Measurements from ENCODE around the gene CACNB2. TPM values are rescaled to one million over a fixed set of nuclear protein-coding genes. Genes with fewer than 3 reads are reported as not detected.

Gene CACNB2
- total and polyA plus RNA-seq, 2 of the 13 experiments (the other 11 are each of a cell fraction or from before 2014, with no cell fraction given), result not detected

DNA sequence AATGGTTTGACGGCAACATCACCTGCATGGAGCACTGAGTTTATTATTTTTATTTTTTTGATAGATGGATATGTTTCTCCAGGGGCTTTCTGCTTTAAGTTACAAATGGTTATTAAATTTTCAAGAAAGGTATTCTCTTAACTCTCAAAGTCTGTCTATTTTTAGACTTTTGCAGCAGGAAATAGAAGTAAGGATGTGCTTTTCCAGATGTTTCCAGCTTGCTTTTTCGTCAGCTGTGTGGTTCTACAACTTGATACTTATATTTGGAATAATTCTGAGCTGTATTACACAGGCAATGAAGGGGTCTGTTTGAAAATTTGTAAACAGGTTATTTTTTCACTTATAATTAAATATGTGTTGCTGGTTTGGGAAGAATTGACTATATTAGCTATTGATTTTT lies 69.0 kb downstream of the CACNB2 start:
- no peak for ATAC-seq
- FAIRE-seq, result no peak
- POLR2A ChIA-PET, result no interaction called here

More for the DNA sequence above, 69.0 kb downstream of the CACNB2 start:
- CTCF ChIA-PET (ENCODE audit: low intra/inter-chr PET ratio, low total read pairs), result no interaction called here
- Histone ChIP-seq H4K20me1 (ENCODE audit: insufficient read depth, low read length) (no peaks in the 10 kb centered on the region), H3K4me3 (replicated peaks in 1 of 3; ENCODE audit: insufficient read depth in 1 of 3, low read depth in 2 of 3, low read length in 3 of 3) (no peak overlapping the region), H3K36me3 (replicated peaks in 1 of 2; ENCODE audit: control insufficient read depth in 1 of 2, insufficient read depth in 2 of 2, low read length in 2 of 2) (no peaks in the 10 kb centered on the region), H3K9me3 (ENCODE audit: low read length) (no peaks in the 10 kb centered on the region), H3K4me2 (ENCODE audit: low read depth, low read length) (no peak overlapping the region), H2AFZ (ENCODE audit: low read length) (no peak overlapping the region), H3K27ac (ENCODE audit: extremely low read length, insufficient read depth, low read length) (no peak overlapping the region), H3K79me2 (ENCODE audit: insufficient read depth, low read length) (no peaks in the 10 kb centered on the region), H3K27me3 (ENCODE audit: control insufficient read depth in 1 of 2, insufficient read depth in 2 of 2, low read length in 2 of 2) (no peaks in the 10 kb centered on the region; a peak in 1 of 5 replicates), H3K9ac (ENCODE audit: insufficient read depth, low read depth, low read length) (no peak overlapping the region), H3K4me1 (ENCODE audit: insufficient read depth, low read length) (no peaks in the 10 kb centered on the region)
- no TSS peak for BruUV-seq (replicated peaks)
- no peak for DNase-seq (ENCODE audit: low spot score)
- TF ChIP-seq, protein P1, sequence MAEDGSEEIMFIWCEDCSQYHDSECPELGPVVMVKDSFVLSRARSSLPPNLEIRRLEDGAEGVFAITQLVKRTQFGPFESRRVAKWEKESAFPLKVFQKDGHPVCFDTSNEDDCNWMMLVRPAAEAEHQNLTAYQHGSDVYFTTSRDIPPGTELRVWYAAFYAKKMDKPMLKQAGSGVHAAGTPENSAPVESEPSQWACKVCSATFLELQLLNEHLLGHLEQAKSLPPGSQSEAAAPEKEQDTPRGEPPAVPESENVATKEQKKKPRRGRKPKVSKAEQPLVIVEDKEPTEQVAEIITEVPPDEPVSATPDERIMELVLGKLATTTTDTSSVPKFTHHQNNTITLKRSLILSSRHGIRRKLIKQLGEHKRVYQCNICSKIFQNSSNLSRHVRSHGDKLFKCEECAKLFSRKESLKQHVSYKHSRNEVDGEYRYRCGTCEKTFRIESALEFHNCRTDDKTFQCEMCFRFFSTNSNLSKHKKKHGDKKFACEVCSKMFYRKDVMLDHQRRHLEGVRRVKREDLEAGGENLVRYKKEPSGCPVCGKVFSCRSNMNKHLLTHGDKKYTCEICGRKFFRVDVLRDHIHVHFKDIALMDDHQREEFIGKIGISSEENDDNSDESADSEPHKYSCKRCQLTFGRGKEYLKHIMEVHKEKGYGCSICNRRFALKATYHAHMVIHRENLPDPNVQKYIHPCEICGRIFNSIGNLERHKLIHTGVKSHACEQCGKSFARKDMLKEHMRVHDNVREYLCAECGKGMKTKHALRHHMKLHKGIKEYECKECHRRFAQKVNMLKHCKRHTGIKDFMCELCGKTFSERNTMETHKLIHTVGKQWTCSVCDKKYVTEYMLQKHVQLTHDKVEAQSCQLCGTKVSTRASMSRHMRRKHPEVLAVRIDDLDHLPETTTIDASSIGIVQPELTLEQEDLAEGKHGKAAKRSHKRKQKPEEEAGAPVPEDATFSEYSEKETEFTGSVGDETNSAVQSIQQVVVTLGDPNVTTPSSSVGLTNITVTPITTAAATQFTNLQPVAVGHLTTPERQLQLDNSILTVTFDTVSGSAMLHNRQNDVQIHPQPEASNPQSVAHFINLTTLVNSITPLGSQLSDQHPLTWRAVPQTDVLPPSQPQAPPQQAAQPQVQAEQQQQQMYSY (CRISPR knock-in tag; IDR thresholded peaks at IDR 0.05), result no peak
- TF ChIP-seq NFATC3 (CRISPR knock-in tag; IDR thresholded peaks at IDR 0.05), result no peak
- TF ChIP-seq, protein P2, sequence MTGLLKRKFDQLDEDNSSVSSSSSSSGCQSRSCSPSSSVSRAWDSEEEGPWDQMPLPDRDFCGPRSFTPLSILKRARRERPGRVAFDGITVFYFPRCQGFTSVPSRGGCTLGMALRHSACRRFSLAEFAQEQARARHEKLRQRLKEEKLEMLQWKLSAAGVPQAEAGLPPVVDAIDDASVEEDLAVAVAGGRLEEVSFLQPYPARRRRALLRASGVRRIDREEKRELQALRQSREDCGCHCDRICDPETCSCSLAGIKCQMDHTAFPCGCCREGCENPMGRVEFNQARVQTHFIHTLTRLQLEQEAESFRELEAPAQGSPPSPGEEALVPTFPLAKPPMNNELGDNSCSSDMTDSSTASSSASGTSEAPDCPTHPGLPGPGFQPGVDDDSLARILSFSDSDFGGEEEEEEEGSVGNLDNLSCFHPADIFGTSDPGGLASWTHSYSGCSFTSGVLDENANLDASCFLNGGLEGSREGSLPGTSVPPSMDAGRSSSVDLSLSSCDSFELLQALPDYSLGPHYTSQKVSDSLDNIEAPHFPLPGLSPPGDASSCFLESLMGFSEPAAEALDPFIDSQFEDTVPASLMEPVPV (CRISPR knock-in tag; IDR thresholded peaks at IDR 0.05), result no peak
- no peak for TF ChIP-seq MLXIP (CRISPR knock-in tag; IDR thresholded peaks at IDR 0.05; ENCODE audit: borderline replicate concordance)
- 0% methylated on average over 2 of the region's 2 CpGs for WGBS (ENCODE audit: low lambda C conversion rate)
- intact Hi-C loops (cut with micrococcal nuclease; ENCODE audit: unreplicated experiment), result no loop called here
- in situ Hi-C loops (cut with HindIII; ENCODE audit: extremely low pct_ligation_motif_present, low pct_unique_long_range_greater_than_20kb), result no loop called here
